AG09309 (cell line): ENCODE data around the gene NDUFB3.

Experiments
- DNase-seq: peaks from one replicate; pipeline ENCODE4 v3.0.0-alpha.2; 2010; ENCODE audit warnings: low read depth
- H3K4me3 ChIP-seq: 2 replicates; pipeline ENCODE4 v1.5.1; 2011; ENCODE audit warnings: mild to moderate bottlenecking, low read depth, low read length, moderate library complexity; ENCODE audit not compliant: control insufficient read depth
- CTCF ChIP-seq: IDR thresholded peaks from 2 replicates; pipeline ENCODE4 v1.5.1; 2011; ENCODE audit warnings: mild to moderate bottlenecking, low read depth, low read length, inconsistent platforms; ENCODE audit not compliant: insufficient read depth, control insufficient read depth; ENCODE audit errors: missing control alignments

The NDUFB3 gene

DNA sequence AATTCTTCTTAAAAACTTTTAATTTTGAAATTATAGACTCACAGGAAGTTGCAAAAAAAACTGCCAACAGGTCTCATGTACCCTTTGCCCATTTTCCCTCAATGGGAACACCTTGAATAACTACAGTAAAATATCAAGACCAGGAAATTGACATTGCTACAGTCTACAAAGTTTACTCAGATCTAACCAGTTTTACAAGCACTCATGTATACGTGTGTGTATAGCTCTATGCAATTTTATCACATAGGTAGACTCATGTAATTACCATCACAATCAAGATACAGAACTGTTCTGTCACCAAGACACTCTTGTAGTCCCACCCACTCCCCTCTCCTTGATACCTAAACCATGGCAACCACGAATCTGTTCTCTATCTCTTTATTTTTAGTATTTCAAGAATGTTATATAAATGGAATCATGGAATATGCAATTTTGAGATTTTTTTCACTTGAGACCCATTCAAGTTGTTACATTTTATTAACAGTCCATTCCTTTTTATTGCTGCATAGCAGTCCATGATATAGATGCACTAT, 6.9 kb upstream of the NDUFB3 start:
- H3K4me3 ChIP-seq = no peak overlapping the region
- no peak for TF ChIP-seq CTCF
- no peak for DNase-seq

DNA sequence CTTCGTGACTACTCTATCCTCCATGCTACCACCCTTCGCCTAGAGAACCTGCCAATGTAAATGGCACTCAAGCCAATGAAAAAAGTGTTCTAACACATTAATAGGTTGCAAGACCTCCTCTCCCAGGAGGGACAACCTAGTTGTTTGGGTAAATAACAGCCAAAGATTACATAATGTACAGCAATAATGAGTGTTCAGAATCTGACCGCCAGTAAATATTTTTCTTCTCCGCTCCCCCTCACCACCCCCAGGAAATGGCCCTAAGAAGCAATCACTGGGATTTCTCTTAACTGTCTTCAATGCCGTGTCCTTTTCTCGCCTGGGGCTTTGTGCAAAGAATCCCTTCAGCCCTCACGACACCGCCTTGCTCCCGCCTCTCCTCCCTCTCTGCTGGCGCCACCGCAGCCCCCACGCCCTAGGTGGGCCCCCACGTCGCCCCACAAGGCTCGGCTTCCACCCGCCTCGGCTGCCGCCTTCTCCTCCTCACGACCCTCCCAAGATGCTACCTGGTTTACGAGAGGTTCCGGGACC, 788 bp upstream of the NDUFB3 start:
- TF ChIP-seq CTCF = no peak
- H3K4me3 ChIP-seq = peak overlapping the region; percentile 95
- DNase-seq = no peak

DNA sequence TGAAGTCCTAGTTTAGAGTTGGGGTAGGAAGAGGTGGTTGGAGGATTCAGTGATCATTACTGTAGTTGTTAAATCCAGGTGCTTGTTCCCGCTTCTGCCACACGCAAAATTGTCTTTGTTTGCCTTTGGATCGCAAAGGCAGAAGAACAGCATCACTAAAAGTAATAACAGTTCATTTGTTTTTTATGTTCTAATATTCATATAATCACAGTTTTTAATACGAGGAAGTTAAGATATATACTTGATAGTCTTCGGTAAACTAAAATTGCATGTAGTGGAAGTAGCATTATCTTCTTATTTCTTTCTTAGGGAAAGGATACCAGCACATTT, 365 bp downstream of the NDUFB3 start:
- TF ChIP-seq CTCF = no peak
- peak overlapping the region; percentile 95 for H3K4me3 ChIP-seq
- DNase-seq = no peak

DNA sequence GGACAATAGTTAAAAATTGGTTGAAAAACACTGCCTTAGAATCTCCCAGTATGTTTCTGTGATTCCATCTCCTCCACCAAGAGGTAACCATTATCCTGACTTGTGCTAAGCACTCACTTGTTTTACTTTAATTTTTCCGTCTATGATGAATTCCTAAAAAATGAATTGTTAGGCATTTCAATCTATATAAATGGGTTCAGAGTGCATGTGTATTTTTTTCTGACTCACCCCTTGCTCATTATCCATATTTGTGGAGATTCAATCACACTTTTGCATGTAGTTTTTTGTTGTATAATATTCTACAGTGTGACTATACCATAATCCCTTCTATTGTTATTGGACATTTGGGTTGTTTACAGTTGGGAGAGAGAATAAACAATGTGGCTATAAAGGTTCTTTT, 1.3 kb downstream of the NDUFB3 start:
- H3K4me3 ChIP-seq = no peak overlapping the region
- no peak for TF ChIP-seq CTCF
- no peak for DNase-seq

GRCh38 chr2:201074996-201075395, 3.2 kb downstream of the NDUFB3 start:
- no peak for TF ChIP-seq CTCF
- no peak overlapping the region for H3K4me3 ChIP-seq
- no peak for DNase-seq

- DNase-seq = peak; percentile 7
- no peak for TF ChIP-seq CTCF
- H3K4me3 ChIP-seq = no peak overlapping the region
These were observed 13.1 kb downstream of the NDUFB3 start for GRCh38 chr2:201084863-201085262.

DNA sequence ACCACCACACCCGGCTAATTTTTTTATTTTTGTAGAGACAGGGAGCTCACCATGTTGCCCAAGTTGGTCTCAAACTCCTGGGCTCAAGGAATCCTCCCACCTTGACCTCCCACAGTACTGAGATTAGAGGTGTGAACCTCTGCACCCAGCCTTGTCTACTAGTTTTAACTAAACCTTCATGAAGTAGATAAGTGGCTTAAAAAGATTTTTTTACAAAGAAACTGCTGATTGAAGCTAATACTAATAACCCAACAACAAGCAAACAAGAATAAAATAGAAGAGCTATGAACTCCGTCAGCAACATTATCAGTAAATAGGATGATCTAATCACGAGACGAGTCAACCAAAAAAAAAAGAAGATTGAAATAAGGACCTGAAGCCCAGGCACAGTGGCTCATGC, 18.8 kb downstream of the NDUFB3 start:
- no peak for DNase-seq
- TF ChIP-seq CTCF = no peak

More for the DNA sequence above, 18.8 kb downstream of the NDUFB3 start:
- no peak overlapping the region for H3K4me3 ChIP-seq
